Measurements from ENCODE around the gene GABRA1. TPM values are rescaled to one million over a fixed set of nuclear protein-coding genes. Genes with fewer than 3 reads are reported as not detected.

GABRA1 gene
- total RNA-seq, 1 donor from 2014 or later, result 0.19 TPM

GRCh38 chr5:161944974-161945373 lies 97.1 kb downstream of the GABRA1 start:
- no peak overlapping the region for H3K4me3 Mint-ChIP-seq (ENCODE audit: low read depth)
- H3K36me3 Mint-ChIP-seq (ENCODE audit: insufficient read depth), result no peaks in the 10 kb centered on the region
- H3K27ac Mint-ChIP-seq, result no peak overlapping the region
- no peaks in the 10 kb centered on the region for H3K9me3 Mint-ChIP-seq (ENCODE audit: low read depth)
- no peak for TF ChIP-seq CTCF (IDR thresholded peaks at IDR 0.05; ENCODE audit: unreplicated experiment)
- H3K27me3 Mint-ChIP-seq, result no peaks in the 10 kb centered on the region
- H3K4me1 Mint-ChIP-seq (ENCODE audit: low read depth), result no peaks in the 10 kb centered on the region
- DNase-seq (ENCODE audit: low spot score, unreplicated experiment), result no peak

- H3K36me3 Mint-ChIP-seq (ENCODE audit: insufficient read depth), result no peaks in the 10 kb centered on the region
- no peak for TF ChIP-seq CTCF (IDR thresholded peaks at IDR 0.05; ENCODE audit: unreplicated experiment)
- no peaks in the 10 kb centered on the region for H3K4me1 Mint-ChIP-seq (ENCODE audit: low read depth)
These were observed 99.0 kb downstream of the GABRA1 start for GRCh38 chr5:161946911-161947310.

More at GRCh38 chr5:161946911-161947310, 99.0 kb downstream of the GABRA1 start:
- H3K27me3 Mint-ChIP-seq, result no peaks in the 10 kb centered on the region
- H3K4me3 Mint-ChIP-seq (ENCODE audit: low read depth), result no peak overlapping the region
- no peak overlapping the region for H3K27ac Mint-ChIP-seq
- H3K9me3 Mint-ChIP-seq (ENCODE audit: low read depth), result no peaks in the 10 kb centered on the region
- DNase-seq (ENCODE audit: low spot score, unreplicated experiment), result no peak

Other genes with a start within 250 kb of the GABRA1 start
- not detected in 2 replicates for gene GABRA6, start 162.4 kb upstream of the GABRA1 start, total RNA-seq
- 0.60 and 0.81 TPM in 2 replicates for gene GABRG2, start 219.7 kb downstream of the GABRA1 start, total RNA-seq